NCI-H460 (cell line): Measurements from ENCODE around the gene ZNF770. TPM values are rescaled to one million over a fixed set of nuclear protein-coding genes. Genes with fewer than 3 reads are reported as not detected.
A peak's percentile ranks its signal among the peaks of the same experiment; 100 is the strongest.
"Not testable (repeated sequence)": the region's sequence is repeated elsewhere in the genome, so short reads cannot be mapped to it uniquely, and the experiment has no call there.

ENCODE experiments used
- DNase-seq: peaks from one replicate; pipeline ENCODE4 v3.0.0-alpha.2; 2016; ENCODE audit warnings: low read depth; ENCODE audit errors: extremely low read depth
- total RNA-seq: library from RNA; depleted of rRNA; stranded (reverse); fragments of >200 nt; shearing (Covaris generic); gene quantifications from 2 replicates; pipeline ENCODE4 v1.2.3, GENCODE V29; 2014

The ZNF770 gene
- total RNA-seq, 1 experiment from 2014 or later, result 45.4 TPM

- no peak for DNase-seq
These were observed 3.0 kb downstream of the ZNF770 start for GRCh38 chr15:34984889-34985630.

GRCh38 chr15:34976743-34977142, 11.3 kb downstream of the ZNF770 start:
- no peak for DNase-seq

- no peak for DNase-seq
These were observed 12.0 kb downstream of the ZNF770 start for GRCh38 chr15:34976073-34976472.

GRCh38 chr15:34973512-34973911, 14.6 kb downstream of the ZNF770 start:
- DNase-seq, result no peak

GRCh38 chr15:34970098-34970643, 17.9 kb downstream of the ZNF770 start:
- DNase-seq, result not testable (repeated sequence)

GRCh38 chr15:34969340-34970097, 18.6 kb downstream of the ZNF770 start, which contains the start of gene AQR:
Gene AQR, minus strand, starts transcription at chr15:34969742. Its CDS starts 129 bp downstream, at chr15:34969613.
- DNase-seq, result peak; percentile 95

- DNase-seq, result no peak
These were observed 23.8 kb downstream of the ZNF770 start for GRCh38 chr15:34964277-34964676.

GRCh38 chr15:34953851-34954250, 34.2 kb downstream of the ZNF770 start:
- no peak for DNase-seq

- no peak for DNase-seq
These were observed 35.6 kb downstream of the ZNF770 start for GRCh38 chr15:34952481-34952880.

GRCh38 chr15:34951993-34952392, 36.1 kb downstream of the ZNF770 start:
- DNase-seq, result no peak

- DNase-seq, result no peak
These were observed 43.2 kb downstream of the ZNF770 start for GRCh38 chr15:34944936-34945335.

- DNase-seq, result no peak
These were observed 44.4 kb downstream of the ZNF770 start for GRCh38 chr15:34943711-34944110.

GRCh38 chr15:34943264-34943663, 44.8 kb downstream of the ZNF770 start:
- DNase-seq, result not testable (repeated sequence)

GRCh38 chr15:34942363-34942762, 45.7 kb downstream of the ZNF770 start:
- DNase-seq, result no peak

GRCh38 chr15:34941831-34942230, 46.3 kb downstream of the ZNF770 start:
- DNase-seq, result no peak

- no peak for DNase-seq
These were observed 46.8 kb downstream of the ZNF770 start for GRCh38 chr15:34941185-34941698.

GRCh38 chr15:34933432-34933975, 54.6 kb downstream of the ZNF770 start:
- DNase-seq, result no peak

GRCh38 chr15:34928349-34928748, 59.7 kb downstream of the ZNF770 start:
- DNase-seq, result not testable (repeated sequence)
